Measurements from ENCODE around the gene HCK.

Gene HCK

GRCh38 chr20:32052090-32052777 is at the start of gene HCK:
TSS of gene HCK (plus strand) at chr20:32052242.
- DNase-seq (ENCODE audit: low read depth, low spot score), result no peak

- no peak for DNase-seq (ENCODE audit: low read depth, low spot score)
These were observed 48.7 kb upstream of the HCK start for GRCh38 chr20:32003325-32003724.

DNA sequence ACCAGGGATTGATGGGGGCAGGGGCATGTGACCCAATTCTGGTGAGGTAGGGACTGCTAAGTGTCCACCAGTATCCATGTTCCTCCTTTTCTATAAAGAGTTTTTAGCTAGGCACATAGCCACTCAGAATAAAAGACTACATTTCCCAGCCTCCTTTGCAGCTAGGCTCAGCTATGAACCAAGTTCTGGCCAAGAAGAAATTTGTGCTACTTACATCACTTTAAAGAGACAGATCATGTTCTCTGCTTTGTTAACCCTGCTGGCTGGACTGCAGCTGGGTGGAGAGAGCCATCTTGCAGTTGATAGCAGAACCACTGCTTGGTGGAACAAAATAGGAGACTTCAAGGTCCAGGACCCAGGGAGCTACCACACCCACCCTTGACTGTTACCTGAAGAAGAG is 47.1 kb upstream of the HCK start:
- no peak for DNase-seq (ENCODE audit: low read depth, low spot score)

- no peak for DNase-seq (ENCODE audit: low read depth, low spot score)
These were observed 46.0 kb upstream of the HCK start for GRCh38 chr20:32006053-32006452.

DNA sequence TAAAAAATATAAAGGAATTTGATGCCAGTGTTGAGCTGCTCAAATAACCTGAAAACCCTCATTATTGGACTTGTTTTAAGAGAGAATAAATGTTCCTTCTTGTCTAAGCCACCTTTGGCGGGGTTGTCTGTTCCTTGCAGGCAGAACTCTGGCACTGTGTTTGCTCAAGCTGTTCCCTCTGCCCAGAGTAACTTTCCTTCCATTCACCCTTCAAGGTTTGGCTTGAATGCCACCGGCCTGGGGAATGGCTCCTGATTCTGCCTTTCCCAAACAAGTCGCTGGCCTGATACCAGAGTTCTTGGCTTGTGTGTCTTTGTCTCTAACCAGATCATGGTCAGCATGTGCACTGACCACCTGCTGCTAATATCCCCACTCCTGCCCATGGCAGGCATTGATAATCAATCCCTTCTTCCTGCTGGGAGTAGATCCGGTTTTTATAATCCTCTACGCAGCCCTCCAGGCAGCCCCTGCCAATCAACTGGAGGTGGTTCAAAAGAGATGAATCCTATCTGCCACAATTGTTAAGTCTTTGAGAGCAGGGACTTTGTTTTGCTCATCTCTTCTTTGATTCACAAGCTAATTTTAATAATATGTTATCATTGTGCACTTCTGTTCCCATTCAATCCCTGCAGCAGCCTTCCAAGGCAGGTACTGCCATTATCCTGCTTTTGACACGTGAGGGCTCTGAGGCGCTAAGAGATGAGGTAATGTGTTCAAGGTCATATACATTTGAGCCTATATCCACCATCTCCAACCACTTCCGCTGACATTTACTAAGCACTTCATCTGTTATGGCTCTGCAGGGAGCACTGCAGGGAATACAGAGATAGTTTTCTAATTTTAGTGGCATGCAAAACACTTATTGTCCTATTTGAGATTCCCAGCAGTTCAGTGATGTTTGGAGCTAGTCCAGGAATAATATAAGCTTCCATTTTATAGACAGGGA is 44.9 kb upstream of the HCK start:
- DNase-seq (ENCODE audit: low read depth, low spot score), result no peak

DNA sequence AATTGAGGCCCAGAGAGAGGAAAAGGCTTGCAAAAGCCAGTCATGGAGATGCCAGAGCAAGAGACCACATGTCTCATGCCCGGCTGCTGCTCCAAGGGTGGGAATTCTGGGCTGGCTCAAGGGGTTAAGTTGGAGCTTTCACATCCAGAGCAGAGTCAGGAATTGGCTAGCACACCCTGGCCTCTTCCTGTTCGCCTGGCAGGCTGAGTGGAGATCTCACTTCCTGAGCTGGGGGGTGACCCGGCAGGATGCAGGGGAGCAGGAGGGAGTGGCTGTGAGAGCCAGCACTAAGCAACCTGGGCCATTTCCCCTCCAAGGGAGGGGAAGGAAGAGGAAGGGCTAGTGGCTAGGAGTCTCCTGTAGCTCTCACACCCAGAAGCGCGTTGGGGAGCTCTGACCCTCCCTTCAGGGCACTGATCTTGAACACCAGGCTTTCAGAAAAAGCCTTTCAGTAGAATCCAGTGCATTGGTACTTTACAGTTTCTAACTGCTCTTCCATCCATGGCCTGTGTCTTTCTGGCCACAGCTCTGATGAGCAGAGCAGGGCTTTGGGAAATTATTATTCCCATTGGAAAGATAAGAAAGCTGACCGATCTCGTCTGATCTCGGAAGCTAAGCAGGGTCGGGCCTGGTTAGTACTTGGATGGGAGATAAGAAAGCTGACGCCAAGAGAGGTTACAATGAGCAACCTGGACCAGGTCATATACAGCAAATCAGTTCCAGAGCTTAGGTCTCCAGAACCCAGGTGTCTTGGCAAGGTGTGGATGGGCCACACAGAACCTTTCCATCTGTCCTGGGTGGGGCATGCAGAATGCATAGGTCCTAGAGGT is 44.0 kb upstream of the HCK start:
- no peak for DNase-seq (ENCODE audit: low read depth, low spot score)

DNA sequence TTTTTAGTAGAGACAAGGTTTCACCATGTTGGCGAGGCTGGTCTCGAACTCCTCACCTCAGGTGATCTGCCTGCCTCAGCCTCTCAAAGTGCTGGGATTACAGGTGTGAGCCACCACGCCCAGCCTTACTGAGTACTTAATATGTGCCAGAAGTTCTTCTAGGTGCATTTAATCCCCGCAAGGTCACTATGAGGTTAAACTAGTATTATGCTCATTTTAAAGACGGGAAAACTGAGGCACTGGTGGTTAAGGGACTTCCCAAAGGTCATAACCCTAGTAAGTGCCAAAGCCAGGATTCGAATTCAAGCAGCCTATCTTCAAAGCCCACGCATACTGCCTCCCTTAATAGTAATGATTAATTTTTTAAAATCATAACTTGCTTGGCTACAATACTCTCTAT is 42.5 kb upstream of the HCK start:
- DNase-seq (ENCODE audit: low read depth, low spot score), result no peak

DNA sequence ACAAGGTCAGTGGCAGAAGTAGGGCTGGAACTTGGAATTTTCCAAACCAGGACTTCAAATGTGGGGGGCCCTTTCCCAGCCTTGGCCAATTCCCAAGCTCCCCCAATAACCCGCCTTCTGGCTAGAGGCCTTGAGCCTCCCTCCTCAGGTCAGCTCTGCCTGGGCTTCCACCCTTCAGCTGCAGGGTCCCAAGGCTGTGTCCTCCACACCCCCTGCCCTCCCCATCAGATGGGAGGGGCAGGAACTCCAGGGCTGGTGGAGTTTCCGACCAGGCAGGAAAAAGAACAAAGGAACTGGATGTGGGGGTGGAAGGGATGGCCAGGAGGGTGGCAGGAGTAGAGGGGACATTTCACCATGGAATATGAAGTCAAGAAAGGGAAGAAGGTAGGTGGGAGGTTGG is 41.9 kb upstream of the HCK start, which contains the start of gene CCM2L:
Gene CCM2L (plus strand): TSS at position 338 of the 400 bp plus-strand sequence. CDS start 17 bp downstream, at position 355.
- no peak for DNase-seq (ENCODE audit: low read depth, low spot score)

DNA sequence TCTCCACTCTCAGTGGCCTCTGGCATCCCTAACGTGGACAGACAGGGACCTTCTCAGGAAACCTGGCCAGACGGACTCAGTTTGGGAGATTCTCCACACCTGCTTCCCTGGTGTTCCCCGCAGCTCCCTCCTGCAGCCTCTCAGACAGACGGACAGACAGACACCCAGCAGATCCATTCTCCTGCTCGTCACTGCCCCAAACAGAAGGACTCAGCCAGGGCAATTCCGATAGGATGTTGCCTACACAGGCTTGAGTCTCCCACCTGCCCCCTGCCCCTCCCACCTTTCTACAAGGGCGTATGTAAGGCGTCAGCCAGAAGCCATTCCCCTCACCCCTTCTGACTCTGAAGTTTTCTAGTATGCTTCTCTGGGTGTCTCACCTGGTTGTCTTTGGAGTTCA is 41.4 kb upstream of the HCK start:
- DNase-seq (ENCODE audit: low read depth, low spot score), result no peak

DNA sequence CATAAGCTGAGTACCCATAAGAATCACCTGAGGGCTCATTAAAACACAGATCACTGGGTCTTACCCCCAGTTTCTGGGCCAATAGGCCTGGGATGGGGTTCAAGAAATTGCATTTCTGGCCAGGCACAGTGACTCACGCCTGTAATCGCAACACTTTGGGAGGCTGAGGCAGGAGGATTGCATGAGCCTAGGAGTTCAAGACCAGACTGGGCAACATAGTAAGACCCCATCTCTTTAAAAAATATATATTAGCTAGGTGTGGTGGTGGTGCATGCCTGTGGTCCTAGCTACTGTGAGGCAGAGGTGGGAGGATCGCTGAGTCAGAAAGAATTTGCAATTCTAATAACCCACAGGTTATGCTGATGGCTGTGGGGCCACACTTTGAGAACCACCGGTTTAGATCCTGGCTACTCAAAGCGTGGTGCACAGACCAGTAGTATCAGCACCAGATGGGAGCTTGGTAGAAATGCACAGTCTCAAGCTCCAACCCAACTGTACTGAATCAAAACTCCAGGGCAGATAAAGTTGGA is 39.8 kb upstream of the HCK start:
- DNase-seq (ENCODE audit: low read depth, low spot score), result no peak

GRCh38 chr20:32013326-32013725 is 38.7 kb upstream of the HCK start:
- no peak for DNase-seq (ENCODE audit: low read depth, low spot score)

DNA sequence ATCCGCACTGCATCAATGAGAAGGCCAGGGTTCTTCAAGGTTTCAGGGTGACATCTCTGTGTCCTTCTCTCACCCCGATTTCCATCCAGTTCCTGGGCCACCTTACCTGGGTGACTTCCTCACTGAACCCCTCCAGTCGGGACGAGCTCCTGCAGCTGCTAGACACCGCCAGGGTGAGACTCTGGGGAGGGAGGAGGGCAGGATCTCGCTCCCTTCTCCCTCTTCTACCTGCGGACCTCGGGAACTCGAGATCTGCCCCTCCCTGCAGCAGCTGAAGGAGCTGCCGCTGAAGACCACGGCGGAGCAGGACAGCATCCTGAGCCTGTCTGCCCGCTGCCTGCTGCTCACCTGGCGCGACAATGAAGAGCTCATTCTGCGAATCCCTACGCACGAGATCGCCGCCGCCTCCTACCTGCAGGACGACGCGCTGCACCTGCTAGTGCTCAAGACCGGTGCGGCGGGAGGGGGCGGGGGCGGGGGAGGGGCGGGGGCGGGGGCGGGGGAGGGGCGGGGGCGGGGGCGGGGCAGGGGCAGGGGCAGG is 34.3 kb upstream of the HCK start:
- DNase-seq (ENCODE audit: low read depth, low spot score), result no peak

DNA sequence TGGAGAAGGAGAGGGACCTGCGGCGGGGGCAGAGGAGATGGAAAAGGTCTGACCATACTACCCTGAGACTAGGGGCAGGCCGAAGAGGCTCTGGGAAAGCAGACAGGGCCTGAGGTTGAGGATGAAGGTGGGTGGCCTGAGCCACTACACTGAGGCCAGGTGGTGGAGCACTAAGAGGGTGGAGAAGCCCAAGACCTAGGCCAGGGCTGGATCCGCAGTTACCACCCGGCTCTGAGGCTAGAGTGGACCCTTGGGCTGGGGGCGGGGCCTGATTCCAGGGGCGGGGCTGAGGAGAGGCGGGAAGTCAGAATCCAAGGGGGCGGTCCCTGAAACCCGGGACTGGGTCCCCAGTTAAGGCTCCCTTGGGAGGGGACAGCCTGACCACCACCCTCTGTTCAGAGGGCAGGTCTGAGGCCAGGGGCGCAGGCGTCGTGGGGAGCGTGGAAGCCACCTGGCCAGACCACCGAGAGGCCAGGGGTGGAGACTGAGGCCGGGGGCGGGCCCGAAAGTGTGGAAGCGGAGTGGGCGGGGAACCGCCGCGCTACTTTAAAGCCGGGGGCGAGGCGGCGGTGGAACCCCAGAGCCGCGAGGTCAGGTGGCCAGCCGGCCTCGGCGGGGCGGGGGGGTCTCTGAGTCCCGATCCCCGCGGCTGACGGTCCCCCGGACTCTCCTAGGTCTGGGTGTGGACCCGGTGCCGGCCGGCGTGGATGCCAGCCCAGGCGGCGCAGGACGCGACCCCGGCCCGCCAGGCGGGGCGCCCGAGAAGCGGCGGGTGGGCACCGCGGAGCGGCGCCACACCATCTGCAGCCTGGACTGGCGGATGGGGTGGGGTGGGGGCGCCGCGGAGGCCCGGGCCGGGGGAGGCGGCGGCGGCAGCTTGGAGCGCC is 33.5 kb upstream of the HCK start:
- no peak for DNase-seq (ENCODE audit: low read depth, low spot score)

DNA sequence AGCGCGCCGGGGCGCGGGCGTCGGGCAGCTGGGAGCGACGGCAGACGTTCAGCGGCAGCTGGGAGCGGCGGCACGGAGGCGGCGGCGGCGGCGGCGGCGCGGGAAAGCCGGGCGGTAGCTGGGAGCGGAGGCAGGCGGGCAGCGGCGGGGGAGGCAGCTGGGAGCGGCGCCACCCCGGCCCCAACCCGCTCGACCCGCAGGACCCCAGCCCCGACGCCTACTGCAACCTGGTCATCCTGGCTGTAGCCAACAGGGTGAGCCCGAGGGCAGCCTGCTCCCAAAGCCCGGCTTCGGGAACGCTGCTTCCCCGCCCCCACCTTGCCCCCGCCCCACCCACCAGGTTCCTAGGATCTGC is 32.9 kb upstream of the HCK start:
- DNase-seq (ENCODE audit: low read depth, low spot score), result no peak

GRCh38 chr20:32019563-32020463 is 32.2 kb upstream of the HCK start:
- no peak for DNase-seq (ENCODE audit: low read depth, low spot score)

DNA sequence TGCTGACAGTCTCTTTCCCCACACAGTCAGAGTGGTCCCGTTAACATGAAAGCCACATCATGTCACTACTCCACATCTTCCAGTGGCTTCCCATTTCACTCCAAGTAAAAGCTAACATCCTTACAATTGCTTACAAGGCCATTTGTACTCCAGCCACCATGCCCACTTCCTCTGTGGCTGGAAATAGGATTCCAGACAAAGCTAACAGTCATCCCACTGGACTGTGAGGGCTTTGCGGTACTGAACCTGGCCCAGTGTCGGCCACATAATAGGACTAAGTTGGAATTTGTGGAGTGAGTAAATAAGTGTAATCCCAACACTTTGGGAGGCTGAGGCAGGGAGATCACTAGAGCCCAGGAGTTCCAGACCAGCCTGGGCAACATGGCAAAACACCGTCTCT is 31.0 kb upstream of the HCK start:
- no peak for DNase-seq (ENCODE audit: low read depth, low spot score)

DNA sequence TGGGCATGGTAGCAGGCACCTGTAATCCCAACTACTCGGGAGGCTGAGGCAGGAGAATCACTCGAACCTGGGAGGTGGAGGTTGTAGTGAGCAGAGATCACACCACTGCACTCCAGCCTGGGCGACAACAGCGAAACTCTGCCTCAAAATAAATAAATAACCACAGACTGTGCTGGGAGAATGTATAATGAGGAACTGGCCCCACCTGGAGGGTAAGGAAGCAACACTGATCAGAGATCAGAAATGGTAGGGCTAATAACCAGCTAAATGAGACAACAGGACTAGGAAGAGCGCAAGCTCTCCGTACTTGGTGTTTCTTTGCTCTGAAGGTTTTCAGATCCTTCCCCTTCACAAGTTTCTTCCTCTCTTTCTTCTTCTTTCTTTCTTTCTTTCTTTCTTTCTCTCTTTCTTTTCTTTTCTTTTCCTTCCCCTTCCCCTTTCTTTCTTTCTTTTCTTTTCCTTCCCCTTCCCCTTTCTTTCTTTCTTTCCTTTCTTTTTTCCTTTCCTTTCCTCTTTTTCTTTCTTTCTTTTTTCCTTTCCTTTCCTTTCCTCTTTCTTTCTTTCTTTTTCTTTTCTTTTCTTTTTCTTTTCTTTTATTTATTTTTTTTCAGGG is 27.3 kb upstream of the HCK start:
- DNase-seq (ENCODE audit: low read depth, low spot score), result no peak

DNA sequence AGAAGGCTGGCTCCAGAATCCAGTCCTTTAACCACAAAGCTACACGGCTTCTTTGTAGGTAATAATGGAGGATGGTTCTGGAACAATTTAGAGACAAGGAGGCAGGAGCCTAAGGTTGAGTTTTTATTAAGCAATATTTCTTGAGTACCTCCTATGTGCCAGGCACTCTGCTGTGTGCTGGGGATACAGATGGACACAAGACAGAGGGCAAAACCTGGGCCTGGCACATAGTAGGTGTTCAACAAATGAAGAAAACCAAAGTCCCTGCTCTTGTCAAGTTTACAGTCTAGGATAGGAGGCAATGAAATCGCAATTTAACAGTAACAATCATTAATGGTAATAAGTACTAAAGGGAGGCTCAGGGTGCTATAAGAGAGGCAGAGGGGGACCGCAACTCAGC is 24.4 kb upstream of the HCK start:
- no peak for DNase-seq (ENCODE audit: low read depth, low spot score)

Data from activated CD4-positive, CD25-positive, alpha-beta regulatory T cell treated with anti-CD3 and anti-CD28 coated beads, Interleukin-2, amount 50 U/mL, for 16 hours (primary cell).